IgD-negative memory B cell (primary cell): ENCODE measurements around the gene SDR42E1. TPM values are rescaled to one million over a fixed set of nuclear protein-coding genes. Genes with fewer than 3 reads are reported as not detected.

Experiments used
- H3K27ac Mint-ChIP-seq, 3 donors: one replicate each; pipeline ENCODE4 v1.8.0; 2020 to 2022; ENCODE audit warnings: mild to moderate bottlenecking in 3 of 3, mixed read lengths in 3 of 3, moderate library complexity in 1 of 3
- H3K27me3 Mint-ChIP-seq: one replicate; pipeline ENCODE4 v1.8.0; 2021; ENCODE audit warnings: mixed read lengths
- H3K36me3 Mint-ChIP-seq: one replicate; pipeline ENCODE4 v1.8.0; 2020; ENCODE audit warnings: mild to moderate bottlenecking, mixed read lengths
- H3K4me1 Mint-ChIP-seq, 3 donors: one replicate each; pipeline ENCODE4 v1.8.0; 2020 to 2022; ENCODE audit warnings: mixed read lengths in 3 of 3, mild to moderate bottlenecking in 1 of 3
- H3K4me3 Mint-ChIP-seq, 4 donors: one replicate each; pipeline ENCODE4 v1.8.0; 2020 to 2022; ENCODE audit warnings: mild to moderate bottlenecking in 4 of 4, mixed read lengths in 4 of 4, moderate library complexity in 3 of 4
- H3K9me3 Mint-ChIP-seq, 3 donors: one replicate each; pipeline ENCODE4 v1.8.0; 2020 to 2021; ENCODE audit warnings: mixed read lengths in 3 of 3, mild to moderate bottlenecking in 1 of 3
- polyA plus RNA-seq: library from polyadenylated mRNA; unstranded; fragments of 300-500 nt; fragmentation: Illumina TruSeq; gene quantifications from one replicate; pipeline ENCODE4 v1.2.3, GENCODE V29; 2021

Gene SDR42E1
- polyA plus RNA-seq, 1 donor from 2014 or later: 2.2 TPM

DNA sequence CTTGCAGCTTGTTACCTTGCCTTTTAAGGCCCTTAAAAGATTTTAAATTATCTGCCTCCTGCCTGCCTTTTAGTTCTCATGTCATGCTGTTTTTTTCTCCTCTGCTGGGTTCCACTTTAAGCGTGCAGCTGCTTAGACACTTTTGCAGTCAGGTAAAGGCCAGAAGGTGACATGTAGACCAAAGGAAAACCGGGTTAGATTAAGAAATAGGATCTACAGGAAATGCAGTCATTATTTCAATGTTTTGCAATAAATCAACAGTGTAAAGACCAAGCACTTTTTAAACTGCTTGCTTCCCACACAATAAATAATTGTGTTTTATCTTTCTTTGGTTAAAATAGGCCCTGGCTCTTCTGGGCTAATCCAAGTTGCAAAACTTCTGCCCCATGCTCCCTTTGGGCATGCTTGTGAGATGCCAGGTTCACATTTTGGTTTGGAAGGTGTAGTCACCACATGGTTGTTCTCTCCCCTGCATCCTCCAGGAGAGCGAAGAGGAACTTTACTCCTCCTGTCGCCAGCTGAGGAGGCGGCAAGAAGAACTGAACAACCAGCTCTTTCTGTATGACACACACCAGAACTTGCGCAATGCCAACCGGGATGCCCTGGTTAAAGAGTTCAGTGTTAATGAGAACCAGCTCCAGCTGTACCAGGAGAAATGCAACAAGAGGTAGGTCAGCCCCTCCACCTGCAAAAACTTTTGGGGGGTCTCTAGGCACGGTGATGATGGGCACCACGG, 54.9 kb downstream of the SDR42E1 start:
- H3K4me1 Mint-ChIP-seq: no peaks in the 10 kb centered on the region
- no peaks in the 10 kb centered on the region for H3K27me3 Mint-ChIP-seq
- H3K9me3 Mint-ChIP-seq: no peaks in the 10 kb centered on the region
- no peak overlapping the region for H3K4me3 Mint-ChIP-seq
- peak overlapping the region in 2 of 3 donors; percentile 32 to 46 for H3K27ac Mint-ChIP-seq
- peaks cover 37% of the 10 kb centered on the region for H3K36me3 Mint-ChIP-seq

DNA sequence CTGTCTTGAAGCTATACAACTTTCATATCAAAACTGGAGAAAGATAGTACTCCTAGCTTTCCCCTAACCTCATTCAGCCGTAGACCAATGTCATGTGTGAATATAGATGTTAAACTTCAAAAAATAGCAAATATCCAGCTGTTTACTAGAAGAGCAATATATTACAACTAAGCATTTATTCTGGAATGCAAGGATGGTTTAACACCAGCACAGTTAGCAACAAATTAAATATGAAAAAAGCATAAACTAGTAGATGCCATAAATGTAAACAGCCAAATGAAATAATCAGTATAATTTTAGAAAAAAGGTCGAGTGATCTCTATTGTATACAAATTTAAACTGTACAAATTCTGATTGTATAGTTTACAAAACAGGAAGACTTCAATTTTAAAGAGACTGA, 59.7 kb downstream of the SDR42E1 start:
- H3K4me3 Mint-ChIP-seq: no peak overlapping the region
- H3K27me3 Mint-ChIP-seq: no peaks in the 10 kb centered on the region
- H3K9me3 Mint-ChIP-seq: peaks cover 2 to 13% (median 9%) of the 10 kb centered on the region in 3 donors
- peak overlapping the region in 1 of 3 donors; percentile 53 for H3K27ac Mint-ChIP-seq
- H3K4me1 Mint-ChIP-seq: no peaks in the 10 kb centered on the region
- H3K36me3 Mint-ChIP-seq: peaks cover 55% of the 10 kb centered on the region

DNA sequence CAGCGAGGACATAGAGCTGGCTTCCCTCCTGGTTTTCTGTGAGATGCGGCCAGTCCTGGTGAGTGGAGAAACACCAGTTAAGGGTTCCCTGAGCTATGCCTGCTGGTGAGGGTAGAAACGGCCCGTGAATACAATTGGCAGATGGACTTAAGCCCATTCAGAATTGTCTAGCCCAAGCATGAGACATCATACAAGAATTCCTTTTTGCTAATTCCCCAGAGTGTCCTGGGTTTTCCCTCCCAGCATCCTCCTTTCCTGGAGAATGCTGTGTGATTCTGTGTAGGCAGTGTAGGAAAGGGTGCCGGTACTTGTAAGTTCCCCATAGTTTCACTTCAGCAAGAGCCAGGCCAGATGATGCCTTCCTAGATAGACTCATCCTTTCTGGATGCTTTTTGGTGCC, 65.1 kb downstream of the SDR42E1 start:
- H3K36me3 Mint-ChIP-seq: peaks cover 42% of the 10 kb centered on the region
- no peak overlapping the region for H3K4me3 Mint-ChIP-seq
- no peaks in the 10 kb centered on the region for H3K27me3 Mint-ChIP-seq
- H3K4me1 Mint-ChIP-seq: no peaks in the 10 kb centered on the region
- peaks cover 2 to 13% (median 8%) of the 10 kb centered on the region in 3 donors for H3K9me3 Mint-ChIP-seq
- H3K27ac Mint-ChIP-seq: no peak overlapping the region

DNA sequence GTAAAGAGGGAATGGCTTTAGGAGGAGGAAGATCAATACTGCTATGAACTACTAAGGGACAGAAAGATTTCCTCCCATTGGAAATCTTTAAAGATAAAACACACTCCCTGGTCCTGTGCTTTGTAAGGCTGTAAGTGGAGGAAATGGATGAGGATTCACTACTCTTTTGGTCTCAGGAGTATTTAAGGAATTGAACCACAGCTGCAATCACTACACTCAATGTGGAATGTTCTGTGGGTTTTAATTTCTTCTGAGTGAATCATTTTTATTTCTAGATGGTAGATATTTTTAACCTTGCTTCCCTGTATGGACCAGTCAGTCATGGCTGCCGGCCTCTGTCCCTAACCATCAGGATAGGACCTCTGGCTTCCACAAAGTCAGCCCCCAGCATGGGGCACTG, 65.6 kb downstream of the SDR42E1 start:
- Mint-ChIP-seq H3K27ac (peak overlapping the region in 1 of 3 donors; percentile 67), H3K4me3 (no peak overlapping the region), H3K9me3 (peaks cover 2 to 13% (median 5%) of the 10 kb centered on the region in 3 donors), H3K36me3 (peaks cover 38% of the 10 kb centered on the region), H3K4me1 (no peaks in the 10 kb centered on the region), H3K27me3 (no peaks in the 10 kb centered on the region)

DNA sequence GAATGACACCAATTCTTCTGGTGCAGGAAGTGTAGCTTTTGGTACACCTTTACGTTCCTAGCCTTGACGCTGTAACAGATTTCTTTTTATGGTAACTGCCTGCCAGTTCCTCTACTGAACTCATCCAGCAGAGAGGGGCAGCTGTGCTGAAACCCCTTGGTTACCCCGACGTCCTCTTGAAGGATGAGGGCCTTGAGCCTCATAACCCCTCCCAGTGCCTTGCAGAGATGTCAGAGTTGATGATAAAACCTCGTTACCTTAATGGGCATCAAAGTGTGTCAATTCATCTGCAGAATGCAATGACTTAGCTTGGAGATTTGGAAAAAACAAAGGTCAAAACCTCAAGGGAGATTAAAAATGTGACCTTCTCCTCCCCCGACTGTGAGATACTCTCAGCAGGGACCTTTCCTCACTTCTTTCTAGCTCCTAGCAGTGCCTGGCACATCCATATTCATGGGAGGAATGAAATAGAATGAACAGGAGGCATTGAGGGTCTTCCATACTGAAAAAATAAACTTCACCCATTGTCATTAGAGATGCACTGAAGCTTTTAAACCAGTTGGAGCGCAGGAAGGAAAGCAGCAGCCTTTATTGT, 69.2 kb downstream of the SDR42E1 start:
- Mint-ChIP-seq H3K27me3 (no peaks in the 10 kb centered on the region), H3K36me3 (peaks cover 15% of the 10 kb centered on the region), H3K27ac (peak overlapping the region in 2 of 3 donors; percentile 52 to 64), H3K4me3 (no peak overlapping the region), H3K4me1 (no peaks in the 10 kb centered on the region), H3K9me3 (no peaks in the 10 kb centered on the region)

DNA sequence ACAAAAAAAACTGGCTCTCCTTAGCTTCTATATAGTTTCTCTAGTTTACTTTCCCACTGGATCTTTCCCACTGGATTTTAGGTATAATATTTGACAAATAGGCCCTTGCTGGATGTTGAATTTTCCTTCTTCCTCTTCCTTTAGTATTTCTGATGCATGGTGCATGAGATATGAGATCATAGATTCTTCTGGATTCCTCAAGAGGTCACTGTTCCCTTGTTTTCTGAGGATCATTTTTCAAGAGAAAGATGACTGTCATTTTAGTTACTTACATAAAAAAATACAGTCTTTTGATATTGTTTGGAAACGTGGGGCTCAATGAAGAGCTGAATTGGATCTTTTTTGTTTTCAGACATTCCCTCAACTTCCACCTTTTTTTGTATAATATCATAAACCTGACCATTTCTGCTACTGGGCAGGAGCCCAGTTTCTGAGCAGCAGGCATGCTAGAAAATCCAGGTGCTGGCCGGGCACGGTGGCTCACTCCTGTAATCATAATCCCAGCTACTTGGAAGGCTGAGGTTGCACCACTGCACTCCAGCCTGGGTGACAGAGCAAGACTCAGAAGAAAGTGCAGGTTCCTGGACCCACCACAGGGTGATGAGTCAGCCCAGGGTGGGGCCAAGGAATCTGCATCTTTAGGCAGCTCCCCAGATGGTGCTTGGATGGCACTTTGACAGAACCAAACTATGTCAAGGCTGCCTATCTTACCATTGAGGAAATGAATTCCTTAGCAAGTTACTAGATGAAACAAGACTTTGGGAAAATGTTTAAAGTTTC, 70.3 kb downstream of the SDR42E1 start:
- Mint-ChIP-seq H3K4me3 (no peak overlapping the region), H3K4me1 (no peaks in the 10 kb centered on the region), H3K27ac (peak overlapping the region in 2 of 3 donors; percentile 21 to 24), H3K9me3 (no peaks in the 10 kb centered on the region), H3K27me3 (no peaks in the 10 kb centered on the region), H3K36me3 (peaks cover 8% of the 10 kb centered on the region)

DNA sequence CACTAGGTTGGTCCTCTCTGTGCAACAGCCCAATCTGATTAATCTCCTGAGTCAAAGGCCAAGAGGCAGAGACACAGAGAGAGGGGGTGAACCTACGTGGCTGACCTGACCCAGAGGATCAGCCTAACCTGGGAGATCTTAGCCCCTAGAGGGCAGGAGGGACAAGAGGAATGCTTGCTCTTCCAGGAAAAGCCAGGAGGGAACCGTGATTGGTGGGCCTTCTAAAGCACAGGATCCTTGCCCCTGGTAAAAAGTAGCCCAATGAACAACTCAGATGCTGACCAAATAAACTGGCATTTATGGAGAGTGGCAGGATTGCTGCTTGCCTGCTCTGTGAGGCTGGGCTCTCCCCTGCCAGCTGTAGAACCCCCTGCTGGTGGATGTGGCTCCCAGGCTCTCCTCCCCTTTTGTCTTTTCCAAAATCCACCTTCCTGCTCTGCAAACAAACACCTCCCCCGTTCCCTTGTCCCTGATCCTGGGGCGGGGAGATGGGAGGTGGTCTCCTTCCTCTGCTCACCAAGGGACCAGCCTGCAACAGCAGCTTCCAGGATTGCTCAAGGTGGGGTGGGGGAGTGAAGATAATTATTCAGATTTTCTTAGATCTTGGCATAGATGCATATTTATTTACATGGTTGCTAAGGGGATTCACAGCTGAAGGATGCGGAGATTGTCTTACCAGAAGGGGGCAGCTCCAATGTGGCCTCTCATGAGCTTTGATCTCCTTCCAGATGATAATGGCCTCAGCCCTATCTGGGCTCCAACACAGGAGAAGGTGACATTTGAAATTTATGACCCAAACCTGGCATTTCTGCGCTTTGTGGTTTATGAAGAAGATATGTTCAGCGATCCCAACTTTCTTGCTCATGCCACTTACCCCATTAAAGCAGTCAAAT, 71.9 kb downstream of the SDR42E1 start:
- Mint-ChIP-seq H3K27ac (peak overlapping the region; percentile 71 to 84 (median 81)), H3K4me1 (no peaks in the 10 kb centered on the region), H3K9me3 (no peaks in the 10 kb centered on the region), H3K36me3 (peaks cover 10% of the 10 kb centered on the region), H3K4me3 (peak overlapping the region in 1 of 4 donors; percentile 43), H3K27me3 (no peaks in the 10 kb centered on the region)

Other genes with a start within 250 kb of the SDR42E1 start
- 123 TPM for gene PLCG2, start 232.2 kb downstream of the SDR42E1 start, polyA plus RNA-seq
- not detected for gene HSD17B2, start 23.8 kb upstream of the SDR42E1 start, polyA plus RNA-seq
- 13.1 TPM for gene MPHOSPH6, start 158.8 kb upstream of the SDR42E1 start, polyA plus RNA-seq